ENCODE results near the gene SYNE2.

Gene SYNE2

GRCh38 chr14:63909984-63910383 is 57.2 kb downstream of the SYNE2 start:
- no peak for DNase-seq

- DNase-seq = no peak
Measured at GRCh38 chr14:63910583-63911363, 58.0 kb downstream of the SYNE2 start.

- no peak for DNase-seq
Measured at GRCh38 chr14:63911404-63911803, 58.6 kb downstream of the SYNE2 start.

GRCh38 chr14:63912286-63912685 is 59.5 kb downstream of the SYNE2 start:
- DNase-seq = no peak

- no peak for DNase-seq
Measured at GRCh38 chr14:63918411-63918810, 65.6 kb downstream of the SYNE2 start.

GRCh38 chr14:63922696-63923421 is 70.1 kb downstream of the SYNE2 start:
- DNase-seq = peak; percentile 43

- DNase-seq = no peak
Measured at GRCh38 chr14:63923422-63923752, 70.6 kb downstream of the SYNE2 start.

- DNase-seq = no peak
Measured at GRCh38 chr14:63924375-63924774, 71.6 kb downstream of the SYNE2 start.

GRCh38 chr14:63926641-63927040 is 73.8 kb downstream of the SYNE2 start:
- DNase-seq = no peak

GRCh38 chr14:63928744-63929174 is 76.0 kb downstream of the SYNE2 start:
- no peak for DNase-seq

- no peak for DNase-seq
Measured at GRCh38 chr14:63933110-63933509, 80.3 kb downstream of the SYNE2 start.

GRCh38 chr14:63933711-63934110 is 80.9 kb downstream of the SYNE2 start:
- no peak for DNase-seq

GRCh38 chr14:63938198-63939005 is 85.6 kb downstream of the SYNE2 start:
- no peak for DNase-seq

- DNase-seq = no peak
Measured at GRCh38 chr14:63939006-63939270, 86.1 kb downstream of the SYNE2 start.

GRCh38 chr14:63940387-63940786 is 87.6 kb downstream of the SYNE2 start:
- no peak for DNase-seq

- DNase-seq = no peak
Measured at GRCh38 chr14:63941023-63941422, 88.2 kb downstream of the SYNE2 start.

- no peak for DNase-seq
Measured at GRCh38 chr14:63949696-63950095, 96.9 kb downstream of the SYNE2 start.

GRCh38 chr14:63951021-63951420 is 98.2 kb downstream of the SYNE2 start:
- DNase-seq = no peak

- no peak for DNase-seq
Measured at GRCh38 chr14:63951429-63951828, 98.6 kb downstream of the SYNE2 start.

GRCh38 chr14:63952053-63952932 is 99.5 kb downstream of the SYNE2 start:
- DNase-seq = no peak

- DNase-seq = no peak
Measured at GRCh38 chr14:63952933-63953437, 100.2 kb downstream of the SYNE2 start.

GRCh38 chr14:63956326-63956725 is 103.5 kb downstream of the SYNE2 start:
- no peak for DNase-seq

Data from DMS53 (cell line).